Kidney epithelial cell (primary cell): ENCODE measurements around the gene SERPINB11. TPM values are rescaled to one million over a fixed set of nuclear protein-coding genes. Genes with fewer than 3 reads are reported as not detected.

ENCODE experiments used
- DNase-seq: peaks from one replicate; pipeline ENCODE4 v3.0.0-alpha.2; 2010; ENCODE audit warnings: low read depth
- H3K27me3 ChIP-seq: 2 replicates; pipeline ENCODE4 v1.6.0; 2011; ENCODE audit warnings: low read length; ENCODE audit not compliant: control insufficient read depth, insufficient read depth
- H3K36me3 ChIP-seq: 2 replicates; pipeline ENCODE4 v1.5.1; 2011; ENCODE audit warnings: low read length; ENCODE audit not compliant: control insufficient read depth, insufficient read depth
- H3K4me3 ChIP-seq: 2 replicates; pipeline ENCODE4 v1.5.1; 2011; ENCODE audit warnings: low read depth, mild to moderate bottlenecking, control low read depth, low read length
- CTCF ChIP-seq: IDR thresholded peaks from 2 replicates; pipeline ENCODE4 v1.5.1; 2011; ENCODE audit warnings: mild to moderate bottlenecking, moderate library complexity, low read length, control low read depth, inconsistent platforms; ENCODE audit not compliant: insufficient read depth, poor library complexity, severe bottlenecking
- total RNA-seq: library from RNA; depleted of rRNA; stranded (reverse); fragments of >200 nt; gene quantifications from 2 replicates; pipeline ENCODE4 v1.2.3, GENCODE V29; 2015

The SERPINB11 gene
- total RNA-seq, 1 donor from 2014 or later, result not detected

DNA sequence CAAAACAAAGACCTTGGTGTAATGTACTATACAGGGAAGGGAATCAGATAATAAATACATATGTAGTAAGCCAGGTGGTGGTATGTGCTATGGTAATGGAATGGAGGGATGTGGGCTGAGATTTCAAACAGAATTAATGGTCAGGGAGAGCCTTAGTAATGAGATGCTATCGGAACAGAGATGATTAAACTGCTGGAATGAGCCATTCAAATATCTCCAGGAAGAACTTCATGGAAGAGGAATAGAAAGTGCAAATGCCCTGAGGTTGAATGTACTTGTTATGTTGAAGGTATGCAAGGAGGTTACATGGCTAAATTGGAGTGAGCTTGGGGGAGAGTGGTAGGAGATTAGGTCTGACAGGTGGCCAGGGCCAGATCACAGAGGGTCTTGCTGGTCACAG lies 5.1 kb downstream of the SERPINB11 start:
- DNase-seq, result no peak
- Histone ChIP-seq H3K4me3 (no peak overlapping the region), H3K27me3 (no peaks in the 10 kb centered on the region), H3K36me3 (no peaks in the 10 kb centered on the region)
- TF ChIP-seq CTCF, result no peak

GRCh38 chr18:63708650-63709049 lies 5.9 kb downstream of the SERPINB11 start:
- Histone ChIP-seq H3K4me3 (no peak overlapping the region), H3K27me3 (no peaks in the 10 kb centered on the region), H3K36me3 (no peaks in the 10 kb centered on the region)
- DNase-seq, result peak; percentile 14
- no peak for TF ChIP-seq CTCF

DNA sequence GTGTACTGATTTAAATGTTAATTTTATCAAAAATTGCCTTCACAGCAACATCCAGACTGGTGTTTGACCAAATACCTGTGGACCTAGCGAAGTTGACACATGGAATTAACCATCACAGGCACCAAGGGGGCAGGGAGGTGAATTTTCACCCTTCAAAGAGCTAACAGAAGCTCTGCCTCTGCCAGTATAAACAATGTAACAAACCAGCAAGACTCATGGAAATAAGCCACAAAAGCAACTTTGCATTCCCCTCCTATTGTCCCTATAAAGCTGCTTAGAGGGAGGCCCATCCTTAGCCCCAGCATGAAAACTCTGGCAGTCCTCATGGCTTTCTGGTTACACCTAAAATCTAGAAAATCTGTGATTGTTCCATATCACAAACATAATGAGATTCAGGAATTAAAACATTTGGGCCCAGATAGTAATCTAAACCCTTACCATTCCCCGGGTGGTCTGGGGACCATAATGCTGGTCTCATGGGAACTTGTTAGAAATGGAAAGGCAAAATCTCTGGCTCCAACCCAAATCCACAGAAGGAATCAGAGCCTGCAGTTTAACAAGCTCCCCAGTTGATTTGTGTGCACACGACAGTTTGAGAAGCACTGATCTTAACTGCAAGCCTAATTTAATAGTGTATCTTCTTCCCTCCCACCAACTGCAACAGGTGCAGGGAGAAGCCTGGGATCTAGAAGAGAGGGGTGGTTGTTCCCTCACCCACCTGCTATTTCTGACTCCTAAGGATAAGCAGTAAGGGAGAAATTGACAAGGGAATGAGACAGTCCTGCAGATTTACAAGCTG lies 23.1 kb downstream of the SERPINB11 start:
- no peaks in the 10 kb centered on the region for H3K36me3 ChIP-seq
- no peaks in the 10 kb centered on the region for H3K27me3 ChIP-seq
- DNase-seq, result no peak
- H3K4me3 ChIP-seq, result no peak overlapping the region
- TF ChIP-seq CTCF, result no peak

- no peak for TF ChIP-seq CTCF
- Histone ChIP-seq H3K27me3 (no peaks in the 10 kb centered on the region), H3K36me3 (no peaks in the 10 kb centered on the region), H3K4me3 (no peak overlapping the region)
- no peak for DNase-seq
These were observed 28.0 kb downstream of the SERPINB11 start for GRCh38 chr18:63730773-63731172.

DNA sequence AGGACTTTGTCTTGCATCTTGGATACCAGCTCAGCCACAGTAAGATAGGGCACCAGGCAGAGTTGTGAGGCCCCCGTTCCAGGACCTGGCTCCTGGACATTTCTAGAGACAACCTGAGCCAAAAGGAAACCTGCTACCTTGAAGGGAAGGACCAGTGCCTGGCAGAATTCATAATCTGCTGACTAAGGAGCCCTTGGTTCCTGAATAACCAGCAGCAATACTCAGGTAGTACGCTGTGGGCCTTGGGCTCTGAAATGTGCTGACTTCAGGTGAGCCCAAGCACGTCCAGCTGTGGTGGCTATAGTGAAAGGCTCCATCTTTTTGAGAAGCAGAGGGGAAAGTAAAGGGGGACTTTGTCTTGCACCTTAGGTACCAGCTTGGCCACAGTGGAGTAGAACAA lies 28.5 kb downstream of the SERPINB11 start:
- no peak for DNase-seq
- Histone ChIP-seq H3K27me3 (no peaks in the 10 kb centered on the region), H3K4me3 (no peak overlapping the region), H3K36me3 (no peaks in the 10 kb centered on the region)
- no peak for TF ChIP-seq CTCF

- no peak for TF ChIP-seq CTCF
- no peaks in the 10 kb centered on the region for H3K36me3 ChIP-seq
- H3K4me3 ChIP-seq, result no peak overlapping the region
- no peaks in the 10 kb centered on the region for H3K27me3 ChIP-seq
- DNase-seq, result peak; percentile 32
These were observed 34.1 kb downstream of the SERPINB11 start for GRCh38 chr18:63736876-63737275.
